GM19099 (cell line): ENCODE measurements around the gene KRT76.

Experiments
- POLR2A ChIP-seq: IDR thresholded peaks from 3 replicates; pipeline ENCODE4 v1.6.1; 2011; ENCODE audit warnings: low read depth; ENCODE audit not compliant: insufficient read length; ENCODE audit errors: extremely low read depth

KRT76 gene

DNA sequence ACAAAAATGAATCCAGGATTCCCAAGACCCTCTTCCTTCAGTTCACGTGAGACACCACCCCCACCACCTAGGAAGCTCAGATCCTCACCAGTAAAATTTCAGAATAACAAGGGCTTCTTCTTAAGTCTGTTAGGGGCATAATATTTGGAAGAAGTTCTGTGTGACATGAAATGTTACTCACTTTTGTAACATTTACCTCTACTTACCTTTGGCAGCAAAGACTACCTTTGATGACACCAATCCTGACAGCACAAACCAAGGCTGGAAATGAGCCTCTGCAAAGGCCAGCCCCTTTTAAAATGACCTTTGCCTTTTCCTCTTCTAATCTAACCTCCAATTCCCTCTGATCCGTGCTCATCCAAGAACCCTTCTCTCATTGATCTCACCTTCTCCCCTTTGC is 54.5 kb downstream of the KRT76 start:
- TF ChIP-seq POLR2A = no peak

DNA sequence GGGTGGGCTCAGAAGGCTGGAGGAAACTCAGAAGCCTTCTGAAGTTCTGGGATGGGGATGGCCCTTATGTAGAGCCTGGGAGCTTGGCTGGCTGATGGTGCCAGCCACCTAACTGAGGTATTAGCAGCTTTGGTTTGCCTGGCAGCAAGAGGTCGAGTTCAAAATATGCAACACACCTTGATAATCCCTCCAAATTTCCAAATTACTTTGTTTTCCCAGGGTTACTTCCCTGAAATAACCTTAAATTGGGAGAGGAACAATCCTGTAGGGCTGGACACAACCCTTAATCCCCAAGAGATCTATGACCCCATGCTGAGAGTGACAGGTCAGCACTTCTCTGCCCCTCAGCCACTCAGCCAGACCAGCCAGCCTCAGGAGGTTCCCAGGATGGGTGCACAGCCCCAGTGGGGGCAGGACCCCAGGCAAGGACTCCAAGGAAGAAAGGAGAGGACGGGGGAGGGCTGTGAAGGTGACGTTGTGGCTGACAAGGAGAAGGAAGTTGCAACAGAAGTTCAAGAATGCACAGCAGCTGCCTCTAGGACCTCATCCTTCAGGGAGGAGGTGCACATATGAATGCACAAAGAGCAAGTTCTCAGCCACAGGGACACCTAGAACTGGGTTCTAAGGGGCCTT is 55.2 kb downstream of the KRT76 start:
- no peak for TF ChIP-seq POLR2A

DNA sequence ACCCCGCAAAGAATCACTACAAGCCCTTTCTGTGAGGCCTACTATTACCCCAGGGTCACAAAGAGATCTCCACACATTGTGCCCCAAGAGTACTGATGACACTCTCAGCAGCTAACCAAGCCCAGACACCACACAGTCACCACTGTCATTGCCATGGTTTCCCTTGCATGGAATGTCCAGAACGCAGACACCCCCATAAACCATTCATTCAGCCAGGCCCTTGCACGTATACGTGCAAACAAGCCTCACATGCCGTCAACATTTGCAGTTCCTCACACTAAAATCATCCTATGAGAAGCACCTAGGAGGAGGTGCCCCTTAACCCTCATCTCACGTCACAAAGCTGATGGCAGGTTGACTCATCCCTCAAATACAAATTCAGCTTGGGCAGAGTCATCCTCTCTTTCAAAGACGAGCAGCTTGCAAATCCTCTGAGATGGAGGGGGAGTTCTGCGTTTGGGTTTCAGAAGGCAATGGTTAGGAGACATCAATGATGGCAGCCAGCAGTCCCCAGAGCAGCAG is 56.7 kb downstream of the KRT76 start:
- no peak for TF ChIP-seq POLR2A
